GM21528 (cell line): ENCODE measurements around the gene SOCS4.
"Not testable (repeated sequence)": the region's sequence is repeated elsewhere in the genome, so short reads cannot be mapped to it uniquely, and the experiment has no call there.

Source experiments
- ATAC-seq: cut with Tn5 transposase; IDR thresholded peaks from one replicate; pipeline ENCODE4 v1.9.1; 2021; ENCODE audit warnings: mild to moderate bottlenecking, moderate library complexity; ENCODE audit not compliant: unreplicated experiment, low FRiP score

SOCS4 gene

DNA sequence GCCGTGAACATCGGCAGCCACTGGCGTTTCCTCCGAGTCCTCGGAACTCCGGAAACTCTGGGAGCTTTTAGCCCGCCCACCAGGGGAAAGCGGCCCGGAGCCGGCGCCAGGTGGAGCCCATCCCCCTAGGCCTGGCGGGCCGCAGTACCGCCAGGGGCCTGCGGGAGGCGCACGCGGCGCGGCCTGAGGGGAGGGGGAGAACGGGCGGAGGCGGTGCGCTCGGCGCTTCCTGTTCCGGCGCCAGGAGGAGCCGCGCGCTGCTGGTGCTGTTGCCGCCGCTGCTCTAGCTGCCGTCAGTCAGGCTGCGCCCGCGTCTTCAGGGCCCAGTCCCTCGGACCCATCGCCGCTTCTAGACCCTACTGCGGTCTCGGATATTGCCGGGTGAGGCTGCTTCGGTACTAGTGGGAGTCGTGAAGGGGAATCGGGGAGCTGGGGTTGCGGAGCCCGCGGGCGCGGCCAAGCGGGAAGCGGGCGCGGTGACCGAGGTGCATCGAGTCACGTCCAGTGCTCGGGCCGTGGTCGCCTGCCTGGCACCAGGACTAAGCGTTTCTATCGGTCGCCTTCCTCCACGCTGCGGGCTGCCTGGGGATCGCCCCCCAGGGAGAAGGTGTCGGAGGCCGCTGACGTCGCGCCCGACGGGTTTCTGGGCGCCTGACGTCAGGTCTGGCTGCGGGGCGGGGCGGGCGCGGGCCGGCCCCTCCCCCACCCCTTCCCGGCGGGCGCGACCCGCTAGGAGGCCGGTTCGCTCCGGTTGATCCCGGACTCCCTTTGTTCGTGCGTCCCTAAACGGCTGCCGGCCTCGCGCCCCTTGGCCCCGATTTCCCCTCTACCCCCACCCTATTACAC, 24.6 kb downstream of the SOCS4 start, which contains the start of gene MAPK1IP1L:
MAPK1IP1L (plus strand) TSS at position 225 of the 846 bp plus-strand sequence. CDS start 10,037 bp downstream, outside the sequence.
- ATAC-seq = peak; percentile 92

DNA sequence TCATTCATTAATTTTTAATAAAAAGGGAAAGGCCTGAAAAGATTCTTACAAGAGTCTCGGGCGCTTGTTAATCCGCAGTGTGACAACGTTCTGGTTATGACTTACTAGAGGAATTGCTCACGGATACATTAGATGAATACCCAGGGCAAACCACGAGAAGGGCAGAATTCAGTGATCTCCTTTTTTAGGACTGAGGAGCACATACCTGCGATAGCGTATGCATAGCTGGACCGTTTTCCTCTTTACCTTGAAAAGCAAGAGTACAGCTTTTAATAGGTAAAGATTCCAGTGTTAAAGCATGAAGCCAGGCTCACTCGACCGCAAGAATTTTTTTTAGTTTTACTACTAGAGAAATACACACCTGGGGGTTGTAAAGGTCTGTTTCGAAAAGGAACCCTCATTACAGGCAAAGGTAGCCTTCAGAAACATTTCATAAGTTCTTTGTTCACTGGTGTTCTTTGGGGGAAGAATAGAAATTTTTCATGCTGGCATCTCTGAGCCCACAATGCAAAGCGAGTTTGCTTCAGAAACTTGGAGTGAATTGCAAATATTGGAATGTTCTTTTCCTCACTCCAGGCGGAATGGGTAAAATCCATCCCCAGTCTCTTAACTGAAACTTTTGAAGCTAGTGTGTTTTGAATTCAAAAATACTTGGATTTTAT, 25.4 kb downstream of the SOCS4 start:
- no peak for ATAC-seq

DNA sequence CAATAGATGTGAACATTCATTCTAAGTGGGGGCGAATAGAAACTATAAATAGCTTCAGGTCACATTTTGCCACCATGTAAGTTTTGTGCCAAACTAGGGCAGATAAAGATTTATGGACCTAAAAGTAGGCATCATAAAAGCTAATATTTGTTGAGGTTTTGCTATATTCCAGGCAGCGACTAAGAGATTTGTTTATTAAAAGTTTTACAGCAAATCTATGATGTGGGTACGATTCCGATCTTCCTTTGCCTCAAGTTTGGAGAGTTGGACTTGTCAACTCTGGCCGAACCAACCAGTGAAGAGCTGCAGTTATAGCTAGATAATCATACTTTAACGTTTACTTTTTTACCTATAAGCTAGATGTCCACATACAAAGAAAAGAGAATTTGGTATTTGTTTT, 26.0 kb downstream of the SOCS4 start:
- no peak for ATAC-seq

DNA sequence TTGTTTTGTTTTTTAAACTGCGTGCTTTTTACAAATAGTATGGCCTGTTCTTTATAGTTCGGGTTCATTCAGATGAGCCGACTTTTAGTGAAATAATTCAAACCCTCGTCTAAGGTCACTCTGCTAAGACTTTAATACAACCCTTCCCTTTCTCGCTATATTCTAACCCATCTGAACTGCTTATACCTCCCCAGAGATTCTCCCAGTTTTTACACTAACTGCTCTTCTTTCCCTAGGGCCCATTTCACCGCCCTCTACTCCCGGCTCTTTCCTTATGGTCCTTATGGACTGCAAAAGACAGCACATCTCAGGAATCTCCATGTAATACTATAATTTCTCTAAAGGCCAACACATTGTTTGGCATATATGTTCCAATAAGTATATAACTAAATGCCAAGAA, 26.5 kb downstream of the SOCS4 start:
- no peak for ATAC-seq

DNA sequence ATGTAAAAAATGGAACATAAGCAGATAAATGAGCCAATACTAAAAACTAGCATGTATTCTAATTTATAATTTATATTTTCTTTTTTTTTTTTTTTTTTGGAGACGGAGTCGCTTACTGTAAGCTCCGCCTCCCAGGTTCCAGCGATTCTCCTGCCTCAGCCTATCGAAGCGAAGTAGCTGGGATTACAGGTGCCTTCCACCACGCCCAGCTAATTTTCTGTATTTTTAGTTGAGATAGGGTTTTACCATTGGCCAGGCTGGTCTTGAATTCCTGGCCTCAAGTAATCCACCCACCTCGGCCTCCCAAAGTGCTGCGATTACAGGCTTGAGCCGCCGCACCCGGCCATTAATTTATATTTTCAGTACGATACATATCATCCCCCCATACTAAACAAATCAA, 27.1 kb downstream of the SOCS4 start:
- no peak for ATAC-seq

DNA sequence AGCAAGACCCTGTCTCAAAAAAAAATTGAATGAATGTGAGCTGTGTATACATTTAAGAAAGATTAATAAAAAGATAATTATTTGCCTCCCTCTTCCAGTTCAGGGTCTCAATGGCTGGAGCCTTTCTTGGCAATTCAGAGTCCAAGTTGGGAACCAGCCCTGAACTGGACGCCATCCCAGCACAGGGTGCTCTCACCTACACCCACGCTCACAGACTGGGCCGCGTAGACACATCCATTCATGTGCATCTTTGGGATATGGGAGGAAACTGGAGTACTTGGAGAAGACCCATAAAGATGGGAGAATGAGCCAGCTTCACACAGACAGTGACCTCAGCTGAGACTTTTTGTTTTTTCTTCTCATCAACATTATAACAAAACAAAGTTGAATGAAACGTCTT, 30.9 kb downstream of the SOCS4 start:
- no peak for ATAC-seq

DNA sequence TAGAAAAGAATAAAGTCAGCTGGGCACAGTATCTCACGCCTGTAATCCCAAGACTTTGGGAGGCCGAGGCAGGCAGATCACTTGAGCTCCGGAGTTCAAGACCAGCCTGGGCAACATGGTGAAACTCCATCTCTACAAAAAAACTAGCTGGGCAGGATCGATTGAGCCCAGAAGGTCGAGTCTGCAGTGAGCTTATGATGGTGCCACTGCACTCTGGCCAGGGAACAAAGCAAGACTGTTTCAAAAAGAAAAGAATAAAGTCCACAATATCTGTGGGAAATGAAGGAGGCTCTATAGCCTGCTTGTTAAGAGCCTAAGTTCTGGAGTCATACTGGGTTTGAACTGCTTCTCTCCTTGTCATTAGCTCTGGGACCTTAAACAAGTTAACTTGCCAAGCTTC, 32.3 kb downstream of the SOCS4 start:
- no peak for ATAC-seq

DNA sequence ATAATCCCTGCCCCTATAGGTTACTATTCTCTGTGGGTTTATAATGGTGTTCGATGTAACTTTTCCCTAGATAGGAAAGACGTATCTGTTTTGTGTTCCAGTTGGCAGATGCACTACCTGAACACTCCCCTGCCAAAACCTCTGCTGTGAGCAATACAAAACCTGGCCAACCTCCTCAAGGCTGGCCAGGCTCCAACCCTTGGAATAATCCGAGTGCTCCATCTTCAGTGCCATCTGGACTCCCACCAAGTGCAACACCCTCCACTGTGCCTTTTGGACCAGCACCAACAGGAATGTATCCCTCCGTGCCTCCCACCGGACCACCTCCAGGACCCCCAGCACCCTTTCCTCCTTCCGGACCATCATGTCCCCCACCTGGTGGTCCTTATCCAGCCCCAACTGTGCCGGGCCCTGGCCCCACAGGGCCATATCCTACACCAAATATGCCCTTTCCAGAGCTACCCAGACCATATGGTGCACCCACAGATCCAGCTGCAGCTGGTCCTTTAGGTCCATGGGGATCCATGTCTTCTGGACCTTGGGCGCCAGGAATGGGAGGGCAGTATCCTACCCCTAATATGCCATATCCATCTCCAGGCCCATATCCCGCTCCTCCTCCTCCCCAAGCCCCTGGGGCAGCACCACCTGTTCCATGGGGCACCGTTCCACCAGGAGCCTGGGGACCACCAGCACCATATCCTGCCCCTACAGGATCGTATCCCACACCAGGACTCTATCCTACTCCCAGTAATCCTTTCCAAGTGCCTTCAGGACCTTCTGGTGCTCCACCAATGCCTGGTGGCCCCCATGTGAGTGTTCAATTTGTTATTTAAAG, 35.7 kb downstream of the SOCS4 start:
- no peak for ATAC-seq

DNA sequence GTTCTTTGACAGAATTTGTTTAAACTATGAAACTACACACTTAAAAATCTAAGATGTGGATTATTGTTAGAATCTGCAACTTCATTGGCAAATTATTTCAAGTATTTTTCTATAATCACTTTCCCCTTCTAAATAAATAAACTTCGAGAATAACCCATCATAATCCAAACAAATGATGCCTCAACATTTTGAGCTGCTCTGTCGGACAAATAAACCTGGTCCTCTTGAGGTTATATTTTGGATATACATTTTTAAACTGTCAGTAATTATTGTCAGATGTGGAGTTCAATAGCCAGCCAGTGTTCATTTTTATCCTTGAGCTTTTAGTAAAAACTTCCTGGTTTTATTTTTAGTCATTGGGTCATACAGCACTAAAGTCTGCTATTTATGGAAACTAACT, 37.9 kb downstream of the SOCS4 start:
- ATAC-seq = not testable (repeated sequence)

DNA sequence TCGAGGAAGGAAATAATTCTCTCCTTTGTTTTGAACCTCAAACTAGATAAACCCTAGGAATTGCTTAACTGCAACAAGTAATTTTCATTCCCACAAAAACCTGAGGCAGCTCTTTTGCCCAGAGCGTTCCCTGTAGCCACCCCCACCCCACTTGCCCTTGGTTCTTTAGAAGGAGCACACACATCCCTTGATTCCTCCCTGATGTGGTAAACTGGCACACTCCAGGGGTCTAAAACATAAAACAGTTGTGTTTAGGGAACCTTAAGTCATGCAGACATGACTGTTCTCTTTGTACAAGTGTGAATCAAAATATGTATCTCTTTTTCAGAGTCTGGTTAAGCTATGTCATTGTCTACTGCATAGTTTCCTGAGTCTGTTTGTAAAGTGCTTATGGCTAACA, 38.4 kb downstream of the SOCS4 start:
- no peak for ATAC-seq

DNA sequence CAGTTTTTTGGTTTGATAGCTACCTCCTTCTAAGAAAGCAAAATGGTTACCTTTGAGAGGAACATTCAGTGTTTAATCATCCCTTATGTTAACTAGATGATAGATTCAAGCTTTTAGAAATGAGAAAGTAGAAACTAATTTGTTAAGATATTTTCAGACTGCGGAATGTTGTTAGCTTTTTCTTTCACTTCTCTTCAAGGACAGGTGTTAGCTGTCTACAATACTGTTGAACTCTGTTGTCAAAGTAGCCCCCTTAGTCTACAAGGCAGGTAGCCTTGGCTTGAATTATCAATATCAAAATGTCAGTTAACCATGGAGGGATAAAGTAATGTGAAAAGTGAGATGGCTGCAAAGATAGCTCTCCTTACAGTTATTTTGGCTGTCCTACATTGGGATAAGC, 39.2 kb downstream of the SOCS4 start:
- no peak for ATAC-seq

DNA sequence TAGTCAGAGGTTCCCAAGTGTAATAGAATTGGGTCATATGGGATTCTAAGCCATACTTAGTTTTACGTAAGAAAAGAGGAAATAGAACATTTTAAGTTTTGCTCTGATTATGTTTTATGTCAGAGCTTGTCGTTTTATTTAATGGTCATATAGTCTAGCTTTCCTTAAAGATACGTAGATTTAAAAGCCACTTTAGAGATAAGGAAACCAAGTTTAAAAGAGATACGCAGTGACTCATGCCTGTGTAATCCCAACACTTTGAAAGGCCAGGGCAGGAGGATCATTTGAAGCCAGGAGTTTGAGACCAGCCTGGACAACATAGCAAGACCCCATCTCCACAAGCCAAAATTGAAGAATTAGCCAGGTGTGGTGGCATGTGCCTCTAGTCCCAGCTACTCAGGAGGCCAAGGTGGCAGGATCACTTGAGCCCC, 44.0 kb downstream of the SOCS4 start:
- no peak for ATAC-seq

DNA sequence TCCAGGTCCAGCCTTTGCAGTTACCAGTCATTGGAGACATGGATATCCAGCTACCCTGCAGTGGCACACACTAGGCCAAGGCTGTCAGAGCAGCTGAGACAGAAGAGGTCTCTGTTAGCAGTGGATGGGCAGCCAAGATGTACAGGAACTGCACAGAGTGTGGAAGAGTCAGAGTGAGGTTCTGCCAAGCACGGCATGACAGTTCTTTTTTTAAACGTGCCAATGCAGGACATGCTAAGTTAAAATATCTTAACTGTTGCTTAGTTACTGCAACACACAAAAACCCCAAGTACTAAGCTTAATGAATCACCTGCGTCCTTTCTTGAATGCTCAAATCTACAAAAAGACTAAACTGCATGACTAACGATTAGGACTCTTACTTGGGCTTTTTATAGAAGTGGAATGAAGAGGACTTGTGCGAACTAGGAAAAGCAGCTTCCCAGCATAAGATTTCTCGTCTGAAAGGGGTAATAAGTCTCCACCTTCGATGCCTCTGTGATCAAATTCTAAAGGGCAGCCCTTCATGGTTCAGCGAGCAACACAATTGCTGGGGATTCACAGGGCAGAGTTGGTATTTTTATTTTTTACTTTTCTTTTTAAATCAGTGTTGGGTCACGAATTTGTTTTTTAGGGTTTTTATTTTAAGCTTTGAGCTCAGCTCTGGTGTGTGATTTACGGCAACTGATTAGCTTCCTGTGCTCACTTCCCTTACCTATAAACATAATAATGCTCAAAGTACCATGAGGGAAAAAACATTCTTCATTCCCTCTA, 45.0 kb downstream of the SOCS4 start:
- peak; percentile 38 for ATAC-seq

DNA sequence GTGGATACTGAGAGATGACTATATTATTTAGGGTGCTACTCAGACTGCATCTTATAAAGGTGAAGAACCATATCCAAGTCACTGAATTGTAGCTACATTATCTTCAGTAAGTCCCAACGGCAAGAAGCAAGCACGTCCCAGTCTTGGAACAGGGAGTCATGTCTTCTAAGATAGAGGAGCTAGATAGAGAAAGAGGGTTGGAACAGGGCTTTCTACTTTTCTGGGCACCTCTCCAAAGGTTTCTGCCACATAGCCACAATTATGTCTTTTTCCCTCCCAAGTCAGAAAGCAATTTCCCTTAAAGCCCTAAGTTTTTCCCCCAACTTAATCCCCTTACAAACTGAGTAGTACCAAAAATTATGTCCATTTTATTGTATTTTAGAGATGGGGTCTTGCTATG, 46.8 kb downstream of the SOCS4 start:
- ATAC-seq = no peak

DNA sequence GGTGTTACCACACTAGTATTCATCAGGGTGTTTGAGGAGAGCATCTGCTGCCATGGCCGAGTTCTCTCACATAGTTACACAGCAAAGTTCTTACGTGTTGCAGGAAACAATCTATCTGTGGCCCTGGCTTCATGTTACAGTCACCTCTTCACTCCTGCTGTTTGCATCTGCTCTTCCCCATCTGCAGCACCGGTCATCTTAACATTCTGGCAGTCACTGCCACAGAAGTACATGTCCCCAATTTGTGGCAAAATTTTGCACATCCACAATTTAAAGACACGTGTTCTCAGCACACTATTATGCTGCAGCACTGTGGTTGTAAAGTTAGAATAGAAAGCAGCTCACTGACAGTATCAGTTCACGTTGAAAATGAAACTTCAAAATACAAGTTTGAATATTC, 47.6 kb downstream of the SOCS4 start:
- ATAC-seq = peak; percentile 51

DNA sequence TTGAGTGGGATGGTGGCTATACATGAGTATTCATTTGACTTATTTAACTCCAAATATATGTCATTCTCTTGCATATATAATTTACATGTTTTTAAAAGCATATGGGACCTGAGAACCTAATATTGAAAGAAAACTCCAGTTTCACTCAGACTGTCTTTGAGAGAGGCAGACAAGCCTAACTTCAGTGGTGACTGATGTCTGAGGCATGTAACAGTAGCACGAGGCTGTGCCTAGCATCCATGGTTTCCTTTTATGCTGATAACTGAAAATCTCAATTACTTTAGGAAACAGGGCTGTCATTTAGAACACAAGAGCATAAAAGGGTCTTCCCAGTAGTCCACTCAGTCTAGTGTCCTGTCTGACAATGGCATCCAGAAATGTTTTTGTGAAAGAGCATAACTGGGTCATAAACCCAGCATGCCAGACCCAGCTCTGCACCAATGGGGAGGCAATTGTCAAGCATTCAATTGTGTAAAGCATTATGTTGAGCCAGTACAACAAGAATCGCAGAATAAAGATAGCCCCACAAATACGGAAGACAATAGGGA, 48.7 kb downstream of the SOCS4 start:
- ATAC-seq = peak; percentile 14

DNA sequence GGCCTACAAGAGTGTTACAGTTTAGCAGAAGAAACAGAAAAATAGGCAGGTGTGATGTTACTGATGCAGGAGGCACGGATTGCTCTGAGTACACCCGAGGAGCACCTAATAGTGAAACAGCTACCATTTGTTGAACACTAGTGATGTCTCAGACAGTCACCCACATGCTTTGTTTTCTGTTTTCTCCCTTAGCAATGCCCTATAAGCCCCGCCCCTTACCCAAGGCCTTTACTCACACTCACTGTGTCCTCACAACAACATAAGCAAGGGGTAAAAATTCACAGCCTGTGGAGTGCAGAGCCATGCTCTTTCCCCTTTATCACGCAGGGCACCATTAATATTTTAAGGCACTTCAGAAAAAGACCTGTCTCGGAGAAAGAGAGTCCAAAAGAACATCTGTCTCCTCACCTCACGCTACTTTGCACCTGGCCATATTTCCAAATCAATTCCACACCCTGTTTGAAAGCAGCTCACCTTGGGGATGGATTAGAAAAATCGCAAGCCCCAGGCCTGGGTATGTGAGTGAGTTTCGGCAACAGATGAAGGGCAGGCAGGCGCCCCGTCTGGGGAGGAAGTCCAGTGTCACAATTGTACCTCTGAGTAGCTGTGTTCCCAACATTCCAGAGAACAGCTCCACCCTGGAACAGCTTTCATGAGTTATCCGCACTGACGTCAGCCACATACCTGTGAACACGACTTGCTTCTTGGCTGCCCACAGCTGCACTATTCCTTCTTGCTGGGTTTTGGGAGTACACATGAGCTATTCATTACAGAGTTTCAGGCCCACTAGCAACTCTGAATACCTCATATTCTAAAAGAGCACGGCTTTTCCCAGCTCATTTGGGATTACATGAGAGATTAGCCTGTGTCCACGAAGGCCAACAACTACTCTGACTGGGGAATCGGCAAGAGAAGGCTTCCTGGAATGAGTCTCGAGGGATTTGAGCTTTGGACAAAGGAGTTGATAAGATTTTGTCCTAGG, 50.4 kb downstream of the SOCS4 start:
- no peak for ATAC-seq

DNA sequence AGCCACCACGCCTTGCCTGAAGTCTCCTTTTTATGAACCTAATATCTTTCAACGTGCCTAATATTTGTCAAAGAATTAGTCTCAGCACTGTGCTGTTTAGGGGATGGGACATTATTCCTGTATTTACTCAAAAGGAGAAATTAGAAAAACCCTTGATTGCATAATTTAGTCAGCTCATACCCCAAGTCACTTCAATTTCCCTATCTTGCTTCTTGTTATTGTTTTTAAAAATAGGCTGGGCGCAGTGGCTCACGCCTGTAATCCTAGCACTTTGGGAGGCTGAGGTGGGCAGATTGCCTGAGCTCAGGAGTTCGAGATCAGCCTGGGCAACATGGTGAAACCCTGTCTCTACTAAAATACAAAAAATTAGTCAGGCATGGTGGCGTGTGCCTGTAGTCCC, 52.9 kb downstream of the SOCS4 start:
- ATAC-seq = not testable (repeated sequence)
